ENCODE measurements around the gene LONRF2. TPM values are rescaled to one million over a fixed set of nuclear protein-coding genes. Genes with fewer than 3 reads are reported as not detected.

The LONRF2 gene
- total RNA-seq, 1 experiment from 2014 or later: 2.7 TPM

DNA sequence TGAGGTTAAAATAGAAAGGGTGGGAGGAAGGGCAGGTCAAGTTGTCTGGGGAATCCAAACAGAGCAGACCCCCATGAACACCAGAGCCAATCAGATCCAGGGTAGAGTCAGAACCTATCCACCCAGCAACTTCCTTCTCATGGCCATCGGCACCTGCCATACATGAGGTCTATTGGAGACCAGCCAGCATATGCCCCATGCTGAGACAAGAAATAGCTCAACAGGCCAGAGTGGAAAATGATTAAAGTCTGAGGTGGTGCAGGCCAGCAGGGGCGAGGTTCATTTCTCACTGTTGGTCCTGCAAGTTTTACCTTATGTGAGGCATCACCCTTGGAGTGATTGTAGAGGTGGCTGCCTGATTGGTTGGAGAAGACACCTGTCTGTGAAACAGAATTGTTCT lies 89.2 kb downstream of the LONRF2 start:
- H3K79me2 ChIP-seq (ENCODE audit: insufficient read depth, low read length): no peaks in the 10 kb centered on the region; the same call in 1 of the 2 replicates
- no peaks in the 10 kb centered on the region; a peak in 1 of 7 replicates for H3K36me3 Mint-ChIP-seq (ENCODE audit: insufficient read depth in 1 of 3, low read depth in 3 of 3)

More for the DNA sequence above, 89.2 kb downstream of the LONRF2 start:
- no peak overlapping the region for H2BK15ac ChIP-seq (ENCODE audit: low read depth, low read length)
- no peak overlapping the region for H2BK12ac ChIP-seq (ENCODE audit: insufficient read length, low read depth, low read length)
- no peak overlapping the region for H2BK5ac ChIP-seq (ENCODE audit: insufficient read length, low read length)
- no peak overlapping the region for H2AK5ac ChIP-seq (ENCODE audit: insufficient read length, low read length)
- no peak overlapping the region for H3K27ac Mint-ChIP-seq
- no peak overlapping the region for H3K23ac ChIP-seq (ENCODE audit: insufficient read length, low read depth, low read length)
- H3K4me1 Mint-ChIP-seq: peaks cover 16 to 17% of the 10 kb centered on the region in 2 experiments
- H3K4ac ChIP-seq (ENCODE audit: low read depth, low read length): no peak overlapping the region
- DNase-seq: no peak
- no peak overlapping the region for H3K27ac ChIP-seq (ENCODE audit: insufficient read length, low read depth, low read length)
- no peaks in the 10 kb centered on the region for H3K9me3 ChIP-seq (ENCODE audit: control insufficient read depth, low read depth, low read length)
- H2BK120ac ChIP-seq (ENCODE audit: low read depth, low read length, poor library complexity, severe bottlenecking): no peak overlapping the region
- WGBS (ENCODE audit: extremely low coverage, insufficient read length, low lambda C conversion rate): no CpG with 5 or more reads among the region's 2 CpGs
- no peak overlapping the region for H3K9ac ChIP-seq (ENCODE audit: extremely low read depth, insufficient read length, low read length)
- H3K9me3 Mint-ChIP-seq: no peaks in the 10 kb centered on the region
- no peaks in the 10 kb centered on the region for H3K23me2 ChIP-seq (ENCODE audit: insufficient read length, low read depth, low read length, poor library complexity, severe bottlenecking)
- TF ChIP-seq, protein P1, sequence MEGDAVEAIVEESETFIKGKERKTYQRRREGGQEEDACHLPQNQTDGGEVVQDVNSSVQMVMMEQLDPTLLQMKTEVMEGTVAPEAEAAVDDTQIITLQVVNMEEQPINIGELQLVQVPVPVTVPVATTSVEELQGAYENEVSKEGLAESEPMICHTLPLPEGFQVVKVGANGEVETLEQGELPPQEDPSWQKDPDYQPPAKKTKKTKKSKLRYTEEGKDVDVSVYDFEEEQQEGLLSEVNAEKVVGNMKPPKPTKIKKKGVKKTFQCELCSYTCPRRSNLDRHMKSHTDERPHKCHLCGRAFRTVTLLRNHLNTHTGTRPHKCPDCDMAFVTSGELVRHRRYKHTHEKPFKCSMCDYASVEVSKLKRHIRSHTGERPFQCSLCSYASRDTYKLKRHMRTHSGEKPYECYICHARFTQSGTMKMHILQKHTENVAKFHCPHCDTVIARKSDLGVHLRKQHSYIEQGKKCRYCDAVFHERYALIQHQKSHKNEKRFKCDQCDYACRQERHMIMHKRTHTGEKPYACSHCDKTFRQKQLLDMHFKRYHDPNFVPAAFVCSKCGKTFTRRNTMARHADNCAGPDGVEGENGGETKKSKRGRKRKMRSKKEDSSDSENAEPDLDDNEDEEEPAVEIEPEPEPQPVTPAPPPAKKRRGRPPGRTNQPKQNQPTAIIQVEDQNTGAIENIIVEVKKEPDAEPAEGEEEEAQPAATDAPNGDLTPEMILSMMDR (conservative IDR thresholded peaks at IDR 0.05): no peak
- no peak overlapping the region for H3K18ac ChIP-seq (ENCODE audit: insufficient read length, low read depth, low read length)
- no peaks in the 10 kb centered on the region for H4K20me1 ChIP-seq (ENCODE audit: control insufficient read depth, insufficient read depth, insufficient read length)
- H3T11ph ChIP-seq (ENCODE audit: low read length): no peak overlapping the region
- H3K4me1 ChIP-seq (ENCODE audit: insufficient read depth, low read length): no peaks in the 10 kb centered on the region; the same call in 1 of the 2 replicates
- no peak overlapping the region for H3K4me2 ChIP-seq (ENCODE audit: insufficient read depth, insufficient read length, low read length)
- no peaks in the 10 kb centered on the region for H3K79me1 ChIP-seq (ENCODE audit: insufficient read depth, low read depth, low read length, poor library complexity, severe bottlenecking)
- peaks cover 12% of the 10 kb centered on the region; the same call in 1 of the 2 replicates for H3K27me3 Mint-ChIP-seq (ENCODE audit: low read depth)
- no peak overlapping the region for H4K91ac ChIP-seq (ENCODE audit: insufficient read length, low read depth, low read length)
- H3K4me3 Mint-ChIP-seq: no peak overlapping the region
- no peak overlapping the region for H4K8ac ChIP-seq (replicated peaks; ENCODE audit: insufficient read length, low read depth, low read length)
- no peak overlapping the region for H3K56ac ChIP-seq (ENCODE audit: insufficient read length, low read depth, low read length)
- no peak overlapping the region for H2AFZ ChIP-seq (ENCODE audit: low read length)
- no peaks in the 10 kb centered on the region for H3K27me3 ChIP-seq (ENCODE audit: insufficient read depth, low read length)
- H2BK20ac ChIP-seq (ENCODE audit: low read depth, low read length, poor library complexity, severe bottlenecking): no peak overlapping the region
- H3K14ac ChIP-seq (ENCODE audit: insufficient read depth, low read length): no peak overlapping the region
- H4K5ac ChIP-seq (ENCODE audit: insufficient read length, low read depth, low read length): no peak overlapping the region

All from H9 (cell line).